ENCODE results near the gene ITPR1. TPM values are rescaled to one million over a fixed set of nuclear protein-coding genes. Genes with fewer than 3 reads are reported as not detected.

The ITPR1 gene
- polyA plus RNA-seq, 1 donor from 2014 or later, result 2.1 TPM

DNA sequence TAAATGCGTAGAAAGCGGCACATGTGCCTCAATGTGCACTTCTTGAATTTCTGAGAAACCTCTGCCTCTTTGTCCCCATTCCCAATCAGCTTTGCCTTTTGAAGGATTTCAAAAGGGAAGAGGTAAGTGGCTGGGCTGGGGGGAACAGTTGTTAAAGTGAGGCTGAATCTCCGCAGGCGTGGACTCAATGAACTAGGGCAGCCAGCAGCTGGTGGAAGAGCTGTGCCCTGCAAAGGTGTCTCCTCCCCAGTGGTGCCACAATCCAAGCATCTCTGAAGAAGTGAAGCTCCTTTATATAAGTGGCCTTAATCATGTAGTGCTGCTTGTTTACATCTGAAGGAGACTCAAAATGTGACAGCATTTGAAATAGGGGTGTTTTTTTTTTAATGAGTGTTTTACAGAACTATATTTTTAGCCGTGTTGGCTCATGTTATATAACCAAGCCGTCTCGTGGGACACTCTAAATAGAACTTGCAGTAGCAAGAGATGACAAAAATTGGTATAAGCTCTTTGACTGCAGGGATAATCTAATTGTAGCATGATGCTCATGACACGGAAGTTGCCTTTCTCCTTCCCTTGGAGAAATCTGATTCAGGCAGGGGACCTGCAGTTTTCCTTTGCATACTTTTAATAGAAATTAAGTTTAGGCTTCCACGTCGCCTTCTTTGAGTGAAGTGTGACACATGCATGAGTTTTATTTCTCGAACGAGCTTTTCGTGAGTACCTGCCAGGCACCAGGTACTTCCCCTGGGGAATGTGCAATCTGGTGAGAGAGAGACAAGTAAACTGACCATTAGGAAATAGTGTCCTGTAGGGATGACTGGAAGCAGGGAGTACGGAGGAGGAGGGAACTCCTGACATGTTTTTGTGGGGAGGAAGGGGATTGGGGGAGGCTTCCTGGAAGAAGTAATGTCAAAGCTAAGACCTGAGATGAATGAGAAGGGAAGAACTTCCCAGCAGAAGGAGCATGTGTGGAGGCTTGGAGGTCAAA lies 306.4 kb downstream of the ITPR1 start:
- Histone ChIP-seq H4K20me1 (ENCODE audit: insufficient read depth) (no peaks in the 10 kb centered on the region), H3K27ac (ENCODE audit: low read length) (no peak overlapping the region), H3F3A (ENCODE audit: insufficient read depth, low read length, poor library complexity, severe bottlenecking) (no peaks in the 10 kb centered on the region), H3K9me2 (ENCODE audit: insufficient read depth, low read length) (no peaks in the 10 kb centered on the region), H3K9me3 (ENCODE audit: low read length) (no peaks in the 10 kb centered on the region), H3K79me2 (replicated peaks; ENCODE audit: insufficient read depth, low read length) (no peaks in the 10 kb centered on the region), H3K27me3 (ENCODE audit: insufficient read depth, low read depth, low read length) (no peaks in the 10 kb centered on the region), H3K4me3 (ENCODE audit: low read length) (no peak overlapping the region), H3K9ac (ENCODE audit: low read length) (no peak overlapping the region), H2AFZ (ENCODE audit: low read depth, low read length) (no peak overlapping the region), H3K4me2 (ENCODE audit: low read length) (no peak overlapping the region), H3K36me3 (ENCODE audit: insufficient read depth, low read length) (no peaks in the 10 kb centered on the region)
- TF ChIP-seq EZH2 (IDR thresholded peaks at IDR 0.05; ENCODE audit: borderline replicate concordance, insufficient read depth, low read length, poor library complexity, severe bottlenecking), result no peak
- no peak for TF ChIP-seq EP300 (conservative IDR thresholded peaks at IDR 0.05; ENCODE audit: poor library complexity, severe bottlenecking)
- no peak for TF ChIP-seq POLR2AphosphoS5 (IDR thresholded peaks at IDR 0.05)
- no peak for TF ChIP-seq TAF1 (IDR thresholded peaks at IDR 0.05; ENCODE audit: low read depth)
- TF ChIP-seq, protein P1, sequence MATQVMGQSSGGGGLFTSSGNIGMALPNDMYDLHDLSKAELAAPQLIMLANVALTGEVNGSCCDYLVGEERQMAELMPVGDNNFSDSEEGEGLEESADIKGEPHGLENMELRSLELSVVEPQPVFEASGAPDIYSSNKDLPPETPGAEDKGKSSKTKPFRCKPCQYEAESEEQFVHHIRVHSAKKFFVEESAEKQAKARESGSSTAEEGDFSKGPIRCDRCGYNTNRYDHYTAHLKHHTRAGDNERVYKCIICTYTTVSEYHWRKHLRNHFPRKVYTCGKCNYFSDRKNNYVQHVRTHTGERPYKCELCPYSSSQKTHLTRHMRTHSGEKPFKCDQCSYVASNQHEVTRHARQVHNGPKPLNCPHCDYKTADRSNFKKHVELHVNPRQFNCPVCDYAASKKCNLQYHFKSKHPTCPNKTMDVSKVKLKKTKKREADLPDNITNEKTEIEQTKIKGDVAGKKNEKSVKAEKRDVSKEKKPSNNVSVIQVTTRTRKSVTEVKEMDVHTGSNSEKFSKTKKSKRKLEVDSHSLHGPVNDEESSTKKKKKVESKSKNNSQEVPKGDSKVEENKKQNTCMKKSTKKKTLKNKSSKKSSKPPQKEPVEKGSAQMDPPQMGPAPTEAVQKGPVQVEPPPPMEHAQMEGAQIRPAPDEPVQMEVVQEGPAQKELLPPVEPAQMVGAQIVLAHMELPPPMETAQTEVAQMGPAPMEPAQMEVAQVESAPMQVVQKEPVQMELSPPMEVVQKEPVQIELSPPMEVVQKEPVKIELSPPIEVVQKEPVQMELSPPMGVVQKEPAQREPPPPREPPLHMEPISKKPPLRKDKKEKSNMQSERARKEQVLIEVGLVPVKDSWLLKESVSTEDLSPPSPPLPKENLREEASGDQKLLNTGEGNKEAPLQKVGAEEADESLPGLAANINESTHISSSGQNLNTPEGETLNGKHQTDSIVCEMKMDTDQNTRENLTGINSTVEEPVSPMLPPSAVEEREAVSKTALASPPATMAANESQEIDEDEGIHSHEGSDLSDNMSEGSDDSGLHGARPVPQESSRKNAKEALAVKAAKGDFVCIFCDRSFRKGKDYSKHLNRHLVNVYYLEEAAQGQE (IDR thresholded peaks at IDR 0.05; ENCODE audit: borderline replicate concordance), result no peak
- TF ChIP-seq, protein P2, sequence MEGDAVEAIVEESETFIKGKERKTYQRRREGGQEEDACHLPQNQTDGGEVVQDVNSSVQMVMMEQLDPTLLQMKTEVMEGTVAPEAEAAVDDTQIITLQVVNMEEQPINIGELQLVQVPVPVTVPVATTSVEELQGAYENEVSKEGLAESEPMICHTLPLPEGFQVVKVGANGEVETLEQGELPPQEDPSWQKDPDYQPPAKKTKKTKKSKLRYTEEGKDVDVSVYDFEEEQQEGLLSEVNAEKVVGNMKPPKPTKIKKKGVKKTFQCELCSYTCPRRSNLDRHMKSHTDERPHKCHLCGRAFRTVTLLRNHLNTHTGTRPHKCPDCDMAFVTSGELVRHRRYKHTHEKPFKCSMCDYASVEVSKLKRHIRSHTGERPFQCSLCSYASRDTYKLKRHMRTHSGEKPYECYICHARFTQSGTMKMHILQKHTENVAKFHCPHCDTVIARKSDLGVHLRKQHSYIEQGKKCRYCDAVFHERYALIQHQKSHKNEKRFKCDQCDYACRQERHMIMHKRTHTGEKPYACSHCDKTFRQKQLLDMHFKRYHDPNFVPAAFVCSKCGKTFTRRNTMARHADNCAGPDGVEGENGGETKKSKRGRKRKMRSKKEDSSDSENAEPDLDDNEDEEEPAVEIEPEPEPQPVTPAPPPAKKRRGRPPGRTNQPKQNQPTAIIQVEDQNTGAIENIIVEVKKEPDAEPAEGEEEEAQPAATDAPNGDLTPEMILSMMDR (IDR thresholded peaks at IDR 0.05; ENCODE audit: poor library complexity, severe bottlenecking), result no peak
- TF ChIP-seq SMC3 (conservative IDR thresholded peaks at IDR 0.05; ENCODE audit: poor library complexity), result no peak

DNA sequence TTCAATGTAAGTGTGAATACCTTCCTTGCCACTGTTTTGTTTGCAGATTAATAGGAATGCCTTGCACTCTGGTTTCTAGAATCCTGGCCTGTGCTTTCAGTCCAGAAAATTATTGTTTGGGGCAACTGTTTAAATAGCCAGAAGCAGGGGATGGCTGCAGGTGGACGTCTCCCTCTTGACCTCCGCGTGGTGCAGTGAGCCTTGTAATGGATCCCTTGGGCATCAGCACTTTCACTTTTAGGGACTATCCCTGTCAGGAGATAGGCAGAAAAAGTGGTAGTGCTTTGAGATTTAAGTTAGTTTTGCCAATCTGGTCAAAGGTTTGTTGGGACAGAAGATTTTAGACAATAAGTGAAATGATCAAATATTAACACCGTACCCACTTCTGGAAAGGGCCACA lies 307.4 kb downstream of the ITPR1 start:
- no peak for TF ChIP-seq POLR2AphosphoS5 (IDR thresholded peaks at IDR 0.05)
- TF ChIP-seq SMC3 (conservative IDR thresholded peaks at IDR 0.05; ENCODE audit: poor library complexity), result no peak
- TF ChIP-seq EP300 (conservative IDR thresholded peaks at IDR 0.05; ENCODE audit: poor library complexity, severe bottlenecking), result no peak
- H3F3A ChIP-seq (ENCODE audit: insufficient read depth, low read length, poor library complexity, severe bottlenecking), result no peaks in the 10 kb centered on the region
- H3K79me2 ChIP-seq (replicated peaks; ENCODE audit: insufficient read depth, low read length), result no peaks in the 10 kb centered on the region
- no peaks in the 10 kb centered on the region for H3K36me3 ChIP-seq (ENCODE audit: insufficient read depth, low read length)
- H3K9me3 ChIP-seq (ENCODE audit: low read length), result no peaks in the 10 kb centered on the region
- no peak overlapping the region for H2AFZ ChIP-seq (ENCODE audit: low read depth, low read length)
- H3K9ac ChIP-seq (ENCODE audit: low read length), result no peak overlapping the region
- no peak overlapping the region for H3K4me2 ChIP-seq (ENCODE audit: low read length)
- no peak overlapping the region for H3K4me3 ChIP-seq (ENCODE audit: low read length)
- H3K9me2 ChIP-seq (ENCODE audit: insufficient read depth, low read length), result no peaks in the 10 kb centered on the region
- no peaks in the 10 kb centered on the region for H3K27me3 ChIP-seq (ENCODE audit: insufficient read depth, low read depth, low read length)
- H4K20me1 ChIP-seq (ENCODE audit: insufficient read depth), result no peaks in the 10 kb centered on the region
- H3K27ac ChIP-seq (ENCODE audit: low read length), result no peak overlapping the region

Data from neural cell (in vitro differentiated cells).